IPS DF 4.7 (cell line): Measurements from ENCODE around the gene FARSA.
"Not testable (repeated sequence)": the region's sequence is repeated elsewhere in the genome, so short reads cannot be mapped to it uniquely, and the experiment has no call there.

ENCODE experiments used
- DNase-seq: peaks from one replicate; pipeline ENCODE4 v3.0.0-alpha.2; 2013; ENCODE audit warnings: low spot score; ENCODE audit errors: extremely low read depth

The FARSA gene

GRCh38 chr19:12890787-12891552 lies 42.5 kb downstream of the FARSA start, which contains the start of gene GCDH:
Gene GCDH (plus strand): TSS chr19:12891160. CDS start chr19:12891305, 145 bp downstream.
- peak; percentile 97 for DNase-seq

- DNase-seq, result not testable (repeated sequence)
These were observed 43.2 kb downstream of the FARSA start for GRCh38 chr19:12890299-12890786.

GRCh38 chr19:12888006-12888603 lies 45.4 kb downstream of the FARSA start:
- no peak for DNase-seq

GRCh38 chr19:12886969-12887747 lies 46.4 kb downstream of the FARSA start, which contains the start of gene KLF1:
Gene KLF1 (minus strand): TSS chr19:12887201. CDS start chr19:12887140, 61 bp downstream.
- no peak for DNase-seq

GRCh38 chr19:12886651-12886968 lies 46.9 kb downstream of the FARSA start:
- no peak for DNase-seq

GRCh38 chr19:12885749-12886650 lies 47.5 kb downstream of the FARSA start:
- DNase-seq, result no peak

GRCh38 chr19:12884926-12885748 lies 48.4 kb downstream of the FARSA start:
- peak; percentile 96 for DNase-seq

GRCh38 chr19:12884627-12884925 lies 48.9 kb downstream of the FARSA start:
- DNase-seq, result no peak

GRCh38 chr19:12884202-12884601 lies 49.3 kb downstream of the FARSA start:
- DNase-seq, result no peak

- DNase-seq, result no peak
These were observed 50.9 kb downstream of the FARSA start for GRCh38 chr19:12882589-12882988.

- DNase-seq, result no peak
These were observed 52.2 kb downstream of the FARSA start, which contains the start of gene DNASE2 for GRCh38 chr19:12881172-12881808. Gene DNASE2 (minus strand): TSS chr19:12881449. CDS start chr19:12881375, 74 bp downstream.

GRCh38 chr19:12880551-12881171 lies 52.9 kb downstream of the FARSA start:
- DNase-seq, result no peak

GRCh38 chr19:12875086-12875485 lies 58.4 kb downstream of the FARSA start:
- DNase-seq, result no peak

- no peak for DNase-seq
These were observed 59.4 kb downstream of the FARSA start for GRCh38 chr19:12873891-12874745.

GRCh38 chr19:12872941-12873890 lies 60.3 kb downstream of the FARSA start:
- DNase-seq, result no peak
